ENCODE measurements around the gene CKAP5.

DNA sequence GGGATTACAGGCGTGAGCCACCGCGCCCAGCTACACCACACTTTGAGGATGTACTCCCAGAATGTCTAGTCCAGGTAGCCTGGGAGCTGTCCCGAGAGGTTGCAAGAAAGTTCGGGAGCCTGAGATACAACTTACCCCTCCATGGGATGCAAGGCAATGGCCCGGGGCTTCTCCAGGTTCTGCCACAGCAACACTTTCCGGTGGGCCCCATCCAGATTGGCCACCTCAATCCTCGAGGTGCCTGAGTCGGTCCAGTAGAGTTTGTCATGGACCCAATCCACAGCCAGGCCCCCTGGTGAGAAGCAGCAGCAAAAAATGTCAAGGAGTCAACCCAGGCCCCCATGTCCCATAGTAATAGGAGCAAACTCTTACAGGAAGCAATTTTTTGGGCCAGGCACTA lies 46.8 kb upstream of the CKAP5 start:
- TF ChIP-seq, protein P1, sequence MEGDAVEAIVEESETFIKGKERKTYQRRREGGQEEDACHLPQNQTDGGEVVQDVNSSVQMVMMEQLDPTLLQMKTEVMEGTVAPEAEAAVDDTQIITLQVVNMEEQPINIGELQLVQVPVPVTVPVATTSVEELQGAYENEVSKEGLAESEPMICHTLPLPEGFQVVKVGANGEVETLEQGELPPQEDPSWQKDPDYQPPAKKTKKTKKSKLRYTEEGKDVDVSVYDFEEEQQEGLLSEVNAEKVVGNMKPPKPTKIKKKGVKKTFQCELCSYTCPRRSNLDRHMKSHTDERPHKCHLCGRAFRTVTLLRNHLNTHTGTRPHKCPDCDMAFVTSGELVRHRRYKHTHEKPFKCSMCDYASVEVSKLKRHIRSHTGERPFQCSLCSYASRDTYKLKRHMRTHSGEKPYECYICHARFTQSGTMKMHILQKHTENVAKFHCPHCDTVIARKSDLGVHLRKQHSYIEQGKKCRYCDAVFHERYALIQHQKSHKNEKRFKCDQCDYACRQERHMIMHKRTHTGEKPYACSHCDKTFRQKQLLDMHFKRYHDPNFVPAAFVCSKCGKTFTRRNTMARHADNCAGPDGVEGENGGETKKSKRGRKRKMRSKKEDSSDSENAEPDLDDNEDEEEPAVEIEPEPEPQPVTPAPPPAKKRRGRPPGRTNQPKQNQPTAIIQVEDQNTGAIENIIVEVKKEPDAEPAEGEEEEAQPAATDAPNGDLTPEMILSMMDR (IDR thresholded peaks at IDR 0.05) = no peak
- no peak for TF ChIP-seq EP300 (IDR thresholded peaks at IDR 0.05)
- TF ChIP-seq POLR2A (IDR thresholded peaks at IDR 0.05) = no peak

All from suprapubic skin (tissue), 3 donors.